NCI-H2196 (cell line): ENCODE results near the gene PTEN.

ENCODE experiments used
- DNase-seq: peaks from one replicate; lab custom pipeline; 2025; ENCODE audit not compliant: unreplicated experiment; lab: John Stamatoyannopoulos, UW

The PTEN gene

DNA sequence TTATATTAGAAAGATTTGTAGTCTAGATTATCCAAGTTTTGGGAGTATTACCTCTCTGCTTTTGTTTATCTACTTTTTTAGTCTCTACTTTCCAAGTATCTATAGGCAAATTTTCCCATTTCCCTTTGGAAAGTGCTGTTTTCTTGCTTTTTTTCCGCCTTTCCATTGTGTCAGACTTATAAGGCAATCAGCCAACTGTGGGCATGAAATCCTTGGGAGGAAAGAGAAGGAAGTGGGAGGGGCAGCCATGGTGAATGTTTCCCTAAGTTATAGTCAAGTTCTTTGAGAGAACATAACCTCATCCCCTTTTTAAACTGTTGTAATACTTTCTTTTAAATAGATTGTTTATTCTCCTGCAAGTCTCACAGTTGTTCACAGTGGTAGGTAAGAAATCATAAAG, 52.6 kb downstream of the PTEN start:
- DNase-seq: no peak

DNA sequence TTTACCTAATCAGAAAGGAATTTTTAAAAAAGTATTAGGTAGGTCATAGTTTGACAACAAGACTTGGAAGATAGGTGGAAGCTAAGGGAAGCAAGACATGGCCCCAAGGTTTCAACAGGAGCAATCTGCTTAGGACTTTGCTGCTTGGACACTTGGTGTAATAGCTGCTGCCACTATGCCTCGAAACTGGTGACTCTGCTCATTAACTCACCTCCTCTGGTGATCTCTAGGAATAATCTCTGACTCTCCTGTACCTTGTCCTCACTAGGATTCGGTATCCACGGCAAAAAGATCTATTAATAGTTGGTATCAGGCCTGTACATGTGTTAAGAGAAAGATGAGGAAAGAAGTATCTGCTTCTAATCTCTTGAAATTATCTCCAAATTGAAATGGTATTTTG, 53.1 kb downstream of the PTEN start:
- DNase-seq: no peak

DNA sequence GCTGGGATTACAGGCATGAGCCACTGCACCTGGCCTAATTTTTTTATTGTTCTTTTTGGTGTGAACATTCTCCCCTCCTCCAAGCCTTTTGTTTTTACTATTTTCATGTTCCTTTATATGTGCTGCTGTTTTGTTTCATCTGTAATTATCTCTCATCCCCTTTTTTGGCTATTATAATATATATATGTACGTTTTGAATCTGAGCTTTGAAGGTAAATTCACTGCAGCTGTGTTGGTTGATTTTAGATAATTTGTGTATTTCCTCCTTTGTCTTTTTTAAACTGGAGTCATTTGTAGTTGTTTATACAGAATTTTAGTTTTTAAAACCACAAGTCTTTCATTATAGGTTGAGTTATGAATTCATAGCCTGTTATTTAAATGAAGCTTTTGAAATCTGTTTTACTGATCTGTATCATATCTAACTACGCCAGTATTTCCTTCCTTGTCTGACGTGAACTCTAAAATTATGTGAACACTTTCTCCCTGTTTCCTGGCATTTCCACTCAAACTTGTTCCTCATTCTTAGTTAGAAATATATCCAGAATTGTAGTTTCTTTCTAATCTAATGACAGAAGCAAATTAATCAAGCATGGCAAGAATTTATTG, 54.9 kb downstream of the PTEN start:
- DNase-seq: no peak

DNA sequence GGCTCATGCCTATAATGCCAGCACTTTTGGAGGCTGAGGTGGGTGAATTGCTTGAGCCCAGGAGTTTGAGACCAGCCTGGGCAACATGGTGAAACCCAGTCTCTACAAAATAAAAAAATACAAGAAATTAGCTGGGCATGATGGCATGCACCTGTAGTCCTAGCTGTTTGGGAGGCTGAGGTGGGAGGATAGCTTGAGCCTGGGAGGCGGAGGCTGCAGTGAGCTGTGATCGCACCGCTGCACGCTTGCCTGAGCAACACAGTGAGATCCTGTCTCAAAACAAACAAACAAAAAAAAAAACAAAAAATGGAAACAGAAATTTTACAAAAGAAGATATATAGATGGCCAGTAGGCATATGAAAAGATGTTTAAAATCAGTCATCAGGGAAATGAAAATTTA, 57.1 kb downstream of the PTEN start:
- no peak for DNase-seq

DNA sequence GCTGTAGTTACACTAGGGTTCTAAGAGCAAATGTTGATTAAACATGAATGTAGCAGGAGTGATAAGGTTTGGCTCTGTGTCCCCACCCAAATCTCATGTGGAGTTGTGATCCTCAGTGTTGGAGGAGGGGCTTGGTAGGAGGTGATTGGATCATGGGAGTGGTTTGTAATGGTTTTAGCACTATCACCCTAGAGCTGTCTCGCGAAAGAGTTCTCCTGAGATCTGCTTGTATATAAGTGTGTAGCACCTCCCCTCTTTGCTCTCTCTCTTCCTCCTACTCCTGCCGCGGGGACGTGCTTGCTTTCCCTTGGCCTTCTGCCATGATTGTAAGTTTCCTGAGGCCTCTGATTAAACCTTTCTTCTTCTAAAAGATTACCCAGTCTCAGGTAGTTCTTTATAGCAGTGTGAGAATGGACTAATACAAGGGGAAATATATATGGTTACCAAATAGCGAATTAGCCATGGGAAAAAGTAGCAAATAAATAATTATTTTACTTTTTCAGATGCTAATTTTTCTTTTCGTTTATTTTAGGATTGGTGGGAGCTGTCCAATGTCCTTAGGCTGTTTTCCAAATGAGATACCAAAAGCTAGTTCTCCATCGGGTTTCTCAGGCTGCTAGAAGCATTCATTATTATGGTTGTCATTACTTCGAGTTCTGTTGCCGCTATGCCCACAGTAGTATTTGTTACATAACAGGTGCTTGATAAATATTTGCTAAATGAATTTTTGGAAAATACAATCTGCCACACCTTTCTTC, 58.7 kb downstream of the PTEN start:
- DNase-seq: no peak

DNA sequence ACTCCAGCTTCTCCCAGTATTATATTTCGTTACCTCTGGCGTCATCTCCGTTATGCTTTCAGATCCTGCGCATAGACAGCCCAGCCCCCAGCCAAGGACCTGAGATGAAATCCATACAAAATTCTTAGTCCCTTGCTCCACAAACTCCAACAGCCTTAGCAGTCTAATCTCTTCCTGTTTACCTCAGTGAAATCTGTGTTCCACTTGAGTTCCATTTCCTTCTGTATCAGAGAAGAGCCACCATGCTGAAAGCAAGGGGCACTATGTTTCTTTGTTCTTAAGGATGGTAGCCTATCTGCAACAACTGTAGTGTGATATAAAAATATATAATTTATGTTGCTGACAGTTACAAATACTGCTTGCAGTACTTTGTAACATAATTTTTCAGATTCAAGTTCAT, 59.8 kb downstream of the PTEN start:
- DNase-seq: no peak

DNA sequence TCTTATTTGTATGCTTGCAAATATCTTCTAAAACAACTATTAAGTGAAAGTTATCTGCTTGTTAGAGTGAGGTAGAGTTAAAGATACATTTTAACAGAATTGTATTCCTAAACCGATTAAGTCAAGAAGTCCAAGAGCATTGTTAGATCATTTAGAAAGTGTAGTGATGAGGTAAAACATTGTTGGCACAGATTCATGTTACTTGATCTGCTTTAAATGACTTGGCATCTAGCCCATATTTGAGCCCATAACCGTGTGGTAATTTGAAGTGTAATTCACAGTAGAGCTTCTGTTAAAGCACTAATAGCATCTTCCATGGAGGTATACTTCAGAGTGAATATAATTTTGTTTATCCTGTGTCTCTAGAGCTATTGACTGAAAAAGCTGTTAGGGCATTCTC, 62.1 kb downstream of the PTEN start:
- DNase-seq: peak; percentile 49

DNA sequence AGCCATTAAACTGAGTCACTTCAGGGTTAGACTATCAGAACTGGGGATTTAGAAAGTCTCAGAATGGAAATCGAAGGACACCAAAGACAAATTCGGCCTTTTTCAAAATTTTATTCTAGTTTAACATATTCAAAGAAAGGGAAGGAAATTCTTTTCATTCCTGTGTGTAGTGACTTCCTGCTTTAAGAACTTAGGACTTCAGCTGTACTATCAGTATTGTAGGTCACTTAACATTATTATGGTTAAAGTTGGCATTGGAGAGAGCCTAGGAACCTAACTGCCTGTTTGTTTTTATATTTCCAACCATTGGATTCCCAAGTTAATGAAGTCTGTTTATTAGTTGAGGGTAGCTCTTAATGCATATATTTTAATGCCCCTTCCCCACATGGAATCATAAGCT, 63.7 kb downstream of the PTEN start:
- DNase-seq: no peak

DNA sequence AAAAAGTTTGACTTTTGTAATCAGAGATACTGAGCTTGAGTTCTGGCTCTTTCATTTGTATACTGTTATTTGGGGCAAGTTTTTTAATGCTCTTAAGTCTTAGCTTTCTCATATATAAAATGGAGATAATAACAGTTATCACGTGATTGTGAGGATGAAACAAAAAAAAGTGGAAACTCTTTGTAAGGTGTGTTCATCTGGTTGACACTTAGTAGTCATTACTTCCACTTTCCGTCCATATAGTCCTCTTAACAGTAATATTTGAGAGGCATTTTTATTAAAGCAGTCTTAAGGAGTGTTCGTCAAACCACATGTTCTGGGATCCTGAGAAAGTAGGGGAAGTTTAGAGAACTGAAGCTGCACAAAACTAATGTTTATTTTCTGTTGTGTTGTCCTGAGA, 65.6 kb downstream of the PTEN start:
- no peak for DNase-seq

DNA sequence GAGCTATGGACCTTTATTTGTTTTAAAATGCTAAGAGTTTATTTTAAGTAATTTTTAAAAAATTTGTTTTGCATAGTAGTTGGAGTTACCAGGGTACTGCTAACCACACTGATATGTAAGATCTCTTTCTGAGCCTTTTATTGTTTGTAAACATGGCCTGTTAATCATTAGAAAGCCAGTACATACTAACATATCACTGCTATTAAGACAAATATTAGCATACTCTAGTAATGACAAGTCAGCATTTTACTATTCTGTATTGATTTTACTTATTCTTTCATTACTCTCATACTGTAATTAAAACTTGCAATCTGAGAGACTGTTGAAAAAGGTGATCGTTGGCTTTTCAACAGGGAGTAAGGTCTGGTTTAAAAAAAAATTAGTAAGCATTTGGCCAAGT, 66.7 kb downstream of the PTEN start:
- no peak for DNase-seq

DNA sequence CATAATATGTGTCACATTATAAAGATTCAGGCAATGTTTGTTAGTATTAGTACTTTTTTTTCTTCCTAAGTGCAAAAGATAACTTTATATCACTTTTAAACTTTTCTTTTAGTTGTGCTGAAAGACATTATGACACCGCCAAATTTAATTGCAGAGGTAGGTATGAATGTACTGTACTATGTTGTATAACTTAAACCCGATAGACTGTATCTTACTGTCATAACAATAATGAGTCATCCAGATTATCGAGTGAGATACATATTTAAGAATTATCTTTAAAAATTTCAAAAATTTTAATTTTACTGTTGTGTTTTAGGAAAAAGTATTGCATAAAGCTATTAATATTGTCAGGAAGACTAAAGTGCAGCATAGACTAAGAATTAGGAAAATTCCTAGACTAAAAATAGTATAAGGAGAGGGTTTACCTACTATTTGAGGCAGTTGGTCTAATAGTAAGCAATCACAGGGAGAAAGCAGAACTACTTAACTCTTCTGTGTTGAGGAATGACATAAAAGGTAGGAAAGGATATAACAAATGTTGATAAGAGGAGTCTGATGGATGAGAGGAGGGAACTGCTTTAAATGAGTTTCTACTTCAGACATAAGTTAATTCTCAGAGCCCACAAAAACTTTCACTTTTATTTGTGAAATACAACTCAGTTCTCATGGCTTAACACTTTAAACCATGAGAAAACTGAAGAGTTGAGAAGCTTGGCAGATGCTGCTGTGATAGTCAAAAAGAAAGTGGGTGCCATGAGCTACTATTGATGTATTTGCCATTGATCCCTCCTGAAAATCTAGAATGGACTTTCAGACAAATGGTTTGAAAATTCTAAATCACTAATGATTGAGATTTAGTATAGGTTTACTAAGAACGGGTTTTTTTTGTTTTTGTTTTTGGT, 67.8 kb downstream of the PTEN start:
- no peak for DNase-seq

DNA sequence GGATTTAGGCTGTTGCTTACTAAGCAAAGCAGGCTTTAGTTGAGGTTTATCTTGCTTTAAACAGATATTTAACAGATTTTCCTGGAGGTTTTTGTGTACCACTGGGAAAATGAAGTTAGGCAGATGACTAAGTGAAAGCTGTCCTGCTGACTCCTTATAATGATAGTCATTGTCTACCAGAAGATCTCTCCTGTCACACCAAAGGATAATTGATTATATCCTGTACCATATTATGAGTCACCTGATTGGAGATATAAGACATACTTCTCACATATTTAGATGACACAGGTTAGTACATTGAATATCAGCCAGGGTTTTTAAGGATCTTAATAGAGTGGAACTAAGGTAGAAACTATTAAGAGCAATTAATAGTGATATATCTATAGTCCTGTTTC, 68.4 kb downstream of the PTEN start:
- no peak for DNase-seq

DNA sequence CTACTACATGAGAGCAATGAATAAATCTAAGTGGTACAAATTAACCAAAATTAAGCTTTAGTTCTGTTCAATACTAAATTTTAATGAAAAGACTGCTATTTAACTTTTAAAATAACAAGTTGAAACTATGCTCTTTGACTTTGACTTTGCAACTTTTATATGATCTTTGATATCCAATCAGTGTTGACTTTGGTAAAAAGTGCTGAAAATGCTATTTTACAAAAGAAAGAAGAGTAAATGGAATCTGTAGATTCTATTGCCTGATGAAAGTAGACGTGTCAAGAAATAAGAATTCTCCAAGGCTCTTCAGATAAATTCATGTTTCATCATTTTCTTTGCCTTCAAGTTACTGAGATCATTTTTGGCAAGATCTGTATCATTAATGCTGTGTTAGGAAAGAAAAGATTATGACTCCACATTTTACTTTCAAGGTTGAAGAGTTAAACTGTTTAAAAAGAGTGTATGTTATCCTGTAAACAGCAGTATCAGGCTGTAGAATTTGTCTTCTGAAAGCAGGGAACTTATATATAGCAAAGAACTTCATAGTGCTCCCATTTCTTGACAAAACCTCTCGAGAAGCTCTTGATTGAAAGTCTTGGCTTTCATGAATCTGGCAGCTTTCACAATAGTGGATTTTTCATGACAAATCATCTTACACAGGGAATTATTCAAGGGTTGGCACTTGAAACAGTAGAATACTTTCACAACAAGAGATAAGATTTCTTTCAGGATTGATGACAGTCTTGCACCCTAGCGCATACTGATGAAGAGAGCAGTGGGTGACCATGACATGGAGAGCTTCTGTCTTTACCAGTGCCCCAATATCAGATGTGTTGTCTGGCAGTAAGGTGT, 72.1 kb downstream of the PTEN start:
- no peak for DNase-seq

DNA sequence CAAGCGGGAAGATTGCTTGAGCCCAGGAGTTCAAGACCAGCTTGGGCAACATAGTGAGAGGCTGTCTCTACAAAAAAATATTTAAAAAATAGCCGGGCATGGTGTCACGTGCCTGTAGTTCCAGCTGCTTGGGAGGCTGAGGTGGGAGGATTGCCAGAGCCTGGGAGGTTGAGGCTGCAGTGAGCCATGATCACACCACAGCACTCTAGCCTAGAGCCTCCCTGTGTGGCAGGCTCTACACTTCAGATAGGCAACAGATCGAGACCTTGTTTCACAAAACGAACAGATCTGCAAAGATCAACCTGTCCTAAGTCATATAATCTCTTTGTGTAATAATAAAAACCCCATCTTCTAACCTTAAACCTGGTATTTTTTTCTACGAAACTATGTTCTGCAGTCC, 76.8 kb downstream of the PTEN start:
- no peak for DNase-seq

DNA sequence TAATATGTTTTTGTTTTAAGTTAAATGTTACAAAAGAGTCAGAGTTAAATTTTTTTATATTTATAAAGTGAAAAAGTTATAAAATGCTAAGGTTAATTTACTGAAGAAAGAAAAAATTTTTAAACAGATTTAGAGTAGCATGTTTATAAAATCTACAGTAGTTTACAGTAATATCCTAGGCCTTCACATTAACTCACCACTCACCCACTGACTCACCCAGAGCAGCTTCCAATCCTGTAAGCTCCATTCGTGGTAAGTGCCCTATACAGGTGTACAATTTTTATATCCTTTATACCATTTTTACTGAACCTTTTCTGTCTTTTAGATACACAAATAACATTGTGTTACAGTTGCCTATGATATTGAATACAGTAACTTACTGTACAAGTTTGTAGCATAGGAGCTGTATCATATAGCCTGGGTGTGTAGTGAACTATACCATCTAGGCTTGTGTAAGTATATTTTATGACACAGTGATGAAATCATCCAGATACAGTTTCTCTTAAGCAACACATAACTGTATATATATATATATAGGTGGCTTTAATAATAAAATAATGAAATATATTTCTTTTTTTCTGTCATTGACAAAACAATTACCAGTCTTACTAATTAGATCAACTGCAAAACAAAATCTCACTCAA, 79.6 kb downstream of the PTEN start:
- DNase-seq: no peak

DNA sequence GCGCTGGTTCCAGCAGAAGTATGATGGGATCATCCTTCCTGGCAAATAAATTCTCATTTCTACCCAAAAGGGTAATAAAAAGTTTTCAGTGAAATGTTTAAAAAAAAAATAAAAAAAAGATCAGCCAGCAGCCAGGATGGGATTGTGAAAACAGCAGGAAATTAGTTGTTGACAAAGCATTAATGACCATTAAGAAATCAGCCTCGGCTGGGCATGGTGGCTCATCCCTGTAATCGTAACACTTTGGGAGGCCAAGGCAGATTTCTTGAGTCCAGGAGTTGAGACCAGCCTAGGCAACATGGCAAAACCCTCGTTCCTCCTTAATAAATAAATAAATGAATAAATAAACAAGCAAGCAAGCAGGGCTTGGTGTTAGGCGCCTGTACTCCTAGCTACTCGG, 82.6 kb downstream of the PTEN start:
- no peak for DNase-seq

DNA sequence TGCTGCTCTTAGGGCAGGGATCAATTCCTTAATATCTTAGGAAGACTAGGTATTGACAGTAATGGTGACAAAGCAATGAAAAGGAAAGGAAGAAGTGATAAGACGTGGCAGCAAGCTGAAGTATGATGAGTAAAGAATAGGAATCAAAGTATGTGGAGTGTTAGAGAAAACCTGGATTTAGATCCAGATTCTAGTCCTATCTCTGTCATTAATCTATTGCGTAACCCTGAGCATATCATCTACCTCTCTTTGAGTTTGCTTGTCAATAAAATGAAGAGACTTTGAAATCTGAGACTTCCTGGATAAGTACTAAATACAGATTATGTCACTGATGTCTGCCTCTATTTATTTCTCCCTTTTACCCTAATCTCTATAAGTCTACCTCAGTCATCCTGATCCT, 89.2 kb downstream of the PTEN start:
- DNase-seq: peak; percentile 8

DNA sequence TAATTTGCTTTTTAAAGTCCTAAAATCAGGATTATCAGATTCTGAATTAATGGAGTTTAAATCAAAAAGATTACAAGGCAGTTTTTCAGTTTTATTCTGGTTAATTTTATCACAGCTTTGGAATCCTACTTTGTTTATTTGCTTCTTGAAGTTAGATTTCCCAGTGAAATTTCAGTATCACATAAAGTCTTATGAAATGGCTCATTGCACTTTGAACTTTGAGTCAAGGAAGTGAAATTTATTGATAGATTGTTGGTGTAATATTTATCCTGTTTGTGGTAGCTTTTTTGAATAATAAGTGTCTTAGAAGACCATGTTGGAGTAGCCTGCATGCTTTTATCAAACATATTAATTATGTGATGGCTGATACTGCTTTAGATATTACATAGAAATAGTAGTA, 92.6 kb downstream of the PTEN start:
- DNase-seq: no peak

DNA sequence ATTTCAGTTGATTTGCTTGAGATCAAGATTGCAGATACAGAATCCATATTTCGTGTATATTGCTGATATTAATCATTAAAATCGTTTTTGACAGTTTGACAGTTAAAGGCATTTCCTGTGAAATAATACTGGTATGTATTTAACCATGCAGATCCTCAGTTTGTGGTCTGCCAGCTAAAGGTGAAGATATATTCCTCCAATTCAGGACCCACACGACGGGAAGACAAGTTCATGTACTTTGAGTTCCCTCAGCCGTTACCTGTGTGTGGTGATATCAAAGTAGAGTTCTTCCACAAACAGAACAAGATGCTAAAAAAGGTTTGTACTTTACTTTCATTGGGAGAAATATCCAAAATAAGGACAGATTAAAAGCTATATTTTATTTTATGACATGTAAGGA, 94.3 kb downstream of the PTEN start:
- no peak for DNase-seq

DNA sequence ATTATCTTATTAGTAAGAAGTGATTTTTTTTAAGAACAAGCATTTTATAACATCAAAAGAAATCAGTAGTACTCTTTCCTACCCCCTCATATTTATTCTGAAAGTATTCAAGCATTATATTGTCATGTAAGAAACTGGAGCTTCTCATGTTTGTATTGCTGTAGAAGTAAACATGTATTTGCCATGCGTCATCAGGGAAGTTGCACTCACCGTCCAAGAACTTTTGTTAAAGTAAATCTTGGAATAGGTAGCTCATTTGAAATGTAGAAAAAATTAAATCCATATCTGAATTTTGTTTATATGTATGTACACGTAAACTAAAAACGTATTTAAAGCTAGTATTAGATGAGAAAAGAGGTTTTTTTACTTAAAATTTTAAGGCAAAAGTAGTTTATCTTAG, 96.8 kb downstream of the PTEN start:
- DNase-seq: no peak

DNA sequence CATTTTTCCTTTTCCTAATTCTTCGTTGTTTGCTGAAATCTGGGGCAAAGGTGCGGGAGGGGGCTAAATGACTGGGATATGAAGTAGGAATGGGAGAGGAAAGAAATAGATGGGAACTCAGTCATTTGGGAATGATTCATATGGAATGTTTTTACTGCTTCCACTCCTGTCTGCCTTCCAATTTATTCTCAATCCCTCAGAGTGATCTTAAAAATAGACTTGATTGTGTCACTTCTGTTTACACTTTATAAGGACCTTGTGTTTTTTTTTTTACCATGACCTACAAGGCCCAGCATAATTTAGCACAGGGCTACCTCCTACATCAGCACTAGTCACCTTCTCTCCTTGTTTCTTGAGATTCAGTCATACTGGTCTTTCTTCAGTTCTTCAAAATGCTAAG, 97.9 kb downstream of the PTEN start:
- no peak for DNase-seq
